Natural killer cell (primary cell): ENCODE data around the gene RGL2. TPM values are rescaled to one million over a fixed set of nuclear protein-coding genes. Genes with fewer than 3 reads are reported as not detected.

ENCODE experiments used
- ATAC-seq, 3 donors: fragments of 150-1000 bp in 2 of 3; fragments of 200-7000 bp in 1 of 3; cut with Tn5 transposase; 1 replicate in 1 of 3; 2 replicates in 2 of 3; pipeline ENCODE4 v1.10.0; 2021; ENCODE audit warnings: mild to moderate bottlenecking in 2 of 3, moderate library complexity in 2 of 3
- DNase-seq, 2 donors: peaks; one replicate each; pipeline versions ENCODE4 v3.0.0 to v3.0.0-alpha.2; 2013 to 2021; ENCODE audit warnings: mixed read lengths in 1 of 2
- H3K27ac ChIP-seq: one replicate; pipeline ENCODE4 v1.5.1; 2013; ENCODE audit warnings: mild to moderate bottlenecking, low read length
- H3K27me3 ChIP-seq: one replicate; pipeline ENCODE4 v1.6.1; 2013; ENCODE audit warnings: low read length; ENCODE audit not compliant: control insufficient read depth, insufficient read depth
- H3K36me3 ChIP-seq: one replicate; pipeline ENCODE4 v1.6.1; 2013; ENCODE audit warnings: low read length; ENCODE audit not compliant: control insufficient read depth, insufficient read depth
- H3K4me1 ChIP-seq: one replicate; pipeline ENCODE4 v1.6.1; 2013; ENCODE audit warnings: low read length; ENCODE audit not compliant: control insufficient read depth, insufficient read depth
- H3K4me3 ChIP-seq: one replicate; pipeline ENCODE4 v1.5.1; 2013; ENCODE audit warnings: low read length
- H3K9me3 ChIP-seq: one replicate; pipeline ENCODE4 v1.6.1; 2013; ENCODE audit warnings: low read length; ENCODE audit not compliant: control insufficient read depth, insufficient read depth
- H3K27ac Mint-ChIP-seq, 2 donors: one replicate each; pipeline ENCODE4 v1.8.0; 2022; ENCODE audit warnings: mild to moderate bottlenecking in 2 of 2, mixed read lengths in 2 of 2, moderate library complexity in 1 of 2
- H3K27me3 Mint-ChIP-seq, 2 donors: one replicate each; pipeline ENCODE4 v1.8.0; 2022; ENCODE audit warnings: low read depth in 2 of 2, mixed read lengths in 2 of 2
- H3K36me3 Mint-ChIP-seq: one replicate; pipeline ENCODE4 v1.8.0; 2022; ENCODE audit warnings: mixed read lengths
- H3K4me1 Mint-ChIP-seq, 2 donors: one replicate each; pipeline ENCODE4 v1.8.0; 2022; ENCODE audit warnings: mixed read lengths in 2 of 2
- H3K4me3 Mint-ChIP-seq: one replicate; pipeline ENCODE4 v1.8.0; 2022; ENCODE audit warnings: mild to moderate bottlenecking, moderate library complexity, mixed read lengths
- H3K9me3 Mint-ChIP-seq, 2 donors: one replicate each; pipeline ENCODE4 v1.8.0; 2022; ENCODE audit warnings: mixed read lengths in 2 of 2
- CTCF ChIP-seq: fragments of 200-600 bp; IDR thresholded peaks from one replicate; pipeline ENCODE4 v1.8.0; 2022; ENCODE audit warnings: antibody characterized with exemption
- WGBS: methylation state at CpG from one replicate; pipeline ENCODE4 v1.1.7; 2013; ENCODE audit warnings: missing lambda C conversion rate; ENCODE audit not compliant: insufficient coverage; 5-methylcytosine and 5-hydroxymethylcytosine counted together
- intact Hi-C: fragments of 100-400 bp; cut with micrococcal nuclease; formaldehyde crosslinking; loops from one replicate; pipeline ENCODE4 v1.14.2; 2022
- total RNA-seq, 4 donors: library from RNA; stranded (reverse); fragments of 120-200 nt in 1 of 4; gene quantifications; one replicate each; pipeline versions ENCODE4 v1.2.3 to v1.2.4, GENCODE V29; 2013 to 2022

The RGL2 gene
- total RNA-seq, 3 donors from 2014 or later (not counting 1 experiment from before 2014, with no cell fraction given): 80.7 to 91.4 (median 84.9) TPM

- Mint-ChIP-seq H3K27me3 (no peaks in the 10 kb centered on the region), H3K27ac (no peak overlapping the region), H3K36me3 (no peaks in the 10 kb centered on the region), H3K9me3 (no peaks in the 10 kb centered on the region), H3K4me3 (no peak overlapping the region), H3K4me1 (peaks cover 3 to 5% of the 10 kb centered on the region in 2 donors)
- no peak overlapping the region for H3K27ac ChIP-seq
- no peaks in the 10 kb centered on the region for H3K9me3 ChIP-seq
- H3K4me3 ChIP-seq: no peak overlapping the region
- no peak for DNase-seq
- H3K27me3 ChIP-seq: no peaks in the 10 kb centered on the region
- peaks cover 4% of the 10 kb centered on the region for H3K4me1 ChIP-seq
- H3K36me3 ChIP-seq: no peaks in the 10 kb centered on the region
- no peak for ATAC-seq
- TF ChIP-seq CTCF: no peak
- intact Hi-C loops: no loop called here
- WGBS: 94% methylated on average over 5 of the region's 5 CpGs
These were observed 30.3 kb upstream of the RGL2 start for GRCh38 chr6:33329058-33329457.

- 11% methylated on average over 5 of the region's 7 CpGs for WGBS
- Histone ChIP-seq H3K9me3 (no peaks in the 10 kb centered on the region), H3K4me3 (peak overlapping the region; percentile 67), H3K36me3 (peaks cover 24% of the 10 kb centered on the region), H3K27ac (peak overlapping the region; percentile 85), H3K27me3 (no peaks in the 10 kb centered on the region), H3K4me1 (peaks cover 40% of the 10 kb centered on the region)
- H3K9me3 Mint-ChIP-seq: no peaks in the 10 kb centered on the region
- peaks cover 44 to 51% of the 10 kb centered on the region in 2 donors for H3K4me1 Mint-ChIP-seq
- TF ChIP-seq CTCF: no peak
- ATAC-seq (no peak), DNase-seq (no peak)
- no peaks in the 10 kb centered on the region for H3K27me3 Mint-ChIP-seq
- peaks cover 13% of the 10 kb centered on the region for H3K36me3 Mint-ChIP-seq
- intact Hi-C loops: no loop called here
- peak overlapping the region; percentile 98 for H3K27ac Mint-ChIP-seq
- H3K4me3 Mint-ChIP-seq: peak overlapping the region; percentile 99
These were observed 25.4 kb upstream of the RGL2 start for GRCh38 chr6:33324125-33324524.

- H3K9me3 Mint-ChIP-seq: no peaks in the 10 kb centered on the region
- no peak for TF ChIP-seq CTCF
- ATAC-seq (no peak), DNase-seq (no peak)
- peak overlapping the region; percentile 85 for H3K27ac ChIP-seq
- 1% methylated on average over 12 of the region's 12 CpGs for WGBS
- peak overlapping the region; percentile 98 for H3K27ac Mint-ChIP-seq
- H3K27me3 ChIP-seq: no peaks in the 10 kb centered on the region
- H3K4me1 ChIP-seq: peaks cover 46% of the 10 kb centered on the region
- H3K4me3 Mint-ChIP-seq: peak overlapping the region; percentile 99
- intact Hi-C loops: loop anchor here (1.0 kb wide), 4 partner anchors 22 to 87 kb away; partner anchors contain the start of genes KIFC1, PFDN6 and WDR46
- H3K4me3 ChIP-seq: peak overlapping the region; percentile 67
- H3K4me1 Mint-ChIP-seq: peaks cover 50 to 57% of the 10 kb centered on the region in 2 donors
- peaks cover 18% of the 10 kb centered on the region for H3K36me3 Mint-ChIP-seq
- H3K27me3 Mint-ChIP-seq: no peaks in the 10 kb centered on the region
- no peaks in the 10 kb centered on the region for H3K9me3 ChIP-seq
- H3K36me3 ChIP-seq: peaks cover 29% of the 10 kb centered on the region
These were observed 24.8 kb upstream of the RGL2 start for GRCh38 chr6:33323623-33323948.

- Mint-ChIP-seq H3K27me3 (no peaks in the 10 kb centered on the region), H3K4me3 (peak overlapping the region; percentile 86), H3K9me3 (no peaks in the 10 kb centered on the region), H3K36me3 (peaks cover 25% of the 10 kb centered on the region), H3K27ac (peak overlapping the region; percentile 98), H3K4me1 (peaks cover 64 to 75% of the 10 kb centered on the region in 2 donors)
- no peaks in the 10 kb centered on the region for H3K9me3 ChIP-seq
- no peak overlapping the region for H3K4me3 ChIP-seq
- WGBS: 91% methylated on average over 9 of the region's 9 CpGs
- H3K36me3 ChIP-seq: peaks cover 33% of the 10 kb centered on the region
- intact Hi-C loops: no loop called here
- peaks cover 64% of the 10 kb centered on the region for H3K4me1 ChIP-seq
- no peak for DNase-seq
- ATAC-seq: no peak
- H3K27me3 ChIP-seq: no peaks in the 10 kb centered on the region
- no peak for TF ChIP-seq CTCF
- peak overlapping the region; percentile 85 for H3K27ac ChIP-seq
These were observed 22.5 kb upstream of the RGL2 start for GRCh38 chr6:33321227-33321626.
